ENCODE results near the gene CRTAP.
A peak's percentile ranks its signal among the peaks of the same experiment; 100 is the strongest.
"Not testable (repeated sequence)": the region's sequence is repeated elsewhere in the genome, so short reads cannot be mapped to it uniquely, and the experiment has no call there.

CRTAP gene

GRCh38 chr3:33113772-33114621 lies at the start of gene CRTAP:
TSS of gene CRTAP (plus strand) at chr3:33114014. CDS start at chr3:33114078, 64 bp downstream.
- peak within 1 kb of the TSS; percentile 55 for H3K4me3 ChIP-seq (ENCODE audit: low read length)
- DNase-seq (ENCODE audit: low read depth) = peak; percentile 98
- TF ChIP-seq CTCF (IDR thresholded peaks at IDR 0.05; ENCODE audit: insufficient read depth, low read depth, low read length, missing control alignments) = no peak

GRCh38 chr3:33064929-33065328 lies 48.9 kb upstream of the CRTAP start:
- no peak overlapping the region for H3K4me3 ChIP-seq (ENCODE audit: low read length)
- peak; percentile 31 for TF ChIP-seq CTCF (IDR thresholded peaks at IDR 0.05; ENCODE audit: insufficient read depth, low read depth, low read length, missing control alignments)
- DNase-seq (ENCODE audit: low read depth) = no peak

GRCh38 chr3:33067484-33067883 lies 46.3 kb upstream of the CRTAP start:
- no peak for DNase-seq (ENCODE audit: low read depth)
- TF ChIP-seq CTCF (IDR thresholded peaks at IDR 0.05; ENCODE audit: insufficient read depth, low read depth, low read length, missing control alignments) = no peak
- H3K4me3 ChIP-seq (ENCODE audit: low read length) = no peak overlapping the region

GRCh38 chr3:33069862-33070261 lies 44.0 kb upstream of the CRTAP start:
- not testable (repeated sequence) for DNase-seq (ENCODE audit: low read depth); H3K4me3 ChIP-seq (ENCODE audit: low read length)

GRCh38 chr3:33071181-33071580 lies 42.6 kb upstream of the CRTAP start:
- no peak overlapping the region for H3K4me3 ChIP-seq (ENCODE audit: low read length)
- TF ChIP-seq CTCF (IDR thresholded peaks at IDR 0.05; ENCODE audit: insufficient read depth, low read depth, low read length, missing control alignments) = no peak
- no peak for DNase-seq (ENCODE audit: low read depth)

- no peak for DNase-seq (ENCODE audit: low read depth)
- no peak for TF ChIP-seq CTCF (IDR thresholded peaks at IDR 0.05; ENCODE audit: insufficient read depth, low read depth, low read length, missing control alignments)
- H3K4me3 ChIP-seq (ENCODE audit: low read length) = no peak overlapping the region
Observed at GRCh38 chr3:33071946-33072345, 41.9 kb upstream of the CRTAP start.

- peak; percentile 99 for TF ChIP-seq CTCF (IDR thresholded peaks at IDR 0.05; ENCODE audit: insufficient read depth, low read depth, low read length, missing control alignments)
- no peak overlapping the region for H3K4me3 ChIP-seq (ENCODE audit: low read length)
- DNase-seq (ENCODE audit: low read depth) = peak; percentile 73
Observed at GRCh38 chr3:33074217-33075067, 39.4 kb upstream of the CRTAP start.
